ENCODE data around the gene ALPP.
"Not testable (repeated sequence)": the region's sequence is repeated elsewhere in the genome, so short reads cannot be mapped to it uniquely, and the experiment has no call there.

ALPP gene

GRCh38 chr2:232378735-232379151 lies at the start of gene ALPP:
TSS of gene ALPP (plus strand) at chr2:232378751. CDS start at chr2:232378803, 52 bp downstream.
- not testable (repeated sequence) for DNase-seq

- DNase-seq = no peak
These were observed 48.9 kb upstream of the ALPP start for GRCh38 chr2:232329716-232330067.

GRCh38 chr2:232330068-232330999 lies 48.2 kb upstream of the ALPP start:
- DNase-seq = no peak

GRCh38 chr2:232331061-232331460 lies 47.5 kb upstream of the ALPP start:
- DNase-seq = not testable (repeated sequence)

- DNase-seq = not testable (repeated sequence)
These were observed 46.9 kb upstream of the ALPP start for GRCh38 chr2:232331641-232332040.

- DNase-seq = not testable (repeated sequence)
These were observed 46.2 kb upstream of the ALPP start for GRCh38 chr2:232332244-232332939.

GRCh38 chr2:232332940-232333259 lies 45.7 kb upstream of the ALPP start:
- DNase-seq = no peak

GRCh38 chr2:232333361-232334135 lies 45.0 kb upstream of the ALPP start:
- no peak for DNase-seq

GRCh38 chr2:232334136-232334884 lies 44.2 kb upstream of the ALPP start:
- not testable (repeated sequence) for DNase-seq

GRCh38 chr2:232334885-232335205 lies 43.7 kb upstream of the ALPP start:
- DNase-seq = not testable (repeated sequence)

- not testable (repeated sequence) for DNase-seq
These were observed 43.2 kb upstream of the ALPP start for GRCh38 chr2:232335206-232335858.

- no peak for DNase-seq
These were observed 42.7 kb upstream of the ALPP start for GRCh38 chr2:232335859-232336215.

GRCh38 chr2:232336241-232336736 lies 42.3 kb upstream of the ALPP start:
- no peak for DNase-seq

GRCh38 chr2:232336981-232337720 lies 41.4 kb upstream of the ALPP start:
- no peak for DNase-seq

GRCh38 chr2:232338094-232338758 lies 40.3 kb upstream of the ALPP start:
- DNase-seq = not testable (repeated sequence)

- DNase-seq = no peak
These were observed 39.8 kb upstream of the ALPP start for GRCh38 chr2:232338759-232339106.

- DNase-seq = no peak
These were observed 39.1 kb upstream of the ALPP start for GRCh38 chr2:232339121-232340081.

GRCh38 chr2:232340171-232340935 lies 38.2 kb upstream of the ALPP start:
- no peak for DNase-seq
